ENCODE data around the gene LRMDA.
A peak's percentile ranks its signal among the peaks of the same experiment; 100 is the strongest.

LRMDA gene

DNA sequence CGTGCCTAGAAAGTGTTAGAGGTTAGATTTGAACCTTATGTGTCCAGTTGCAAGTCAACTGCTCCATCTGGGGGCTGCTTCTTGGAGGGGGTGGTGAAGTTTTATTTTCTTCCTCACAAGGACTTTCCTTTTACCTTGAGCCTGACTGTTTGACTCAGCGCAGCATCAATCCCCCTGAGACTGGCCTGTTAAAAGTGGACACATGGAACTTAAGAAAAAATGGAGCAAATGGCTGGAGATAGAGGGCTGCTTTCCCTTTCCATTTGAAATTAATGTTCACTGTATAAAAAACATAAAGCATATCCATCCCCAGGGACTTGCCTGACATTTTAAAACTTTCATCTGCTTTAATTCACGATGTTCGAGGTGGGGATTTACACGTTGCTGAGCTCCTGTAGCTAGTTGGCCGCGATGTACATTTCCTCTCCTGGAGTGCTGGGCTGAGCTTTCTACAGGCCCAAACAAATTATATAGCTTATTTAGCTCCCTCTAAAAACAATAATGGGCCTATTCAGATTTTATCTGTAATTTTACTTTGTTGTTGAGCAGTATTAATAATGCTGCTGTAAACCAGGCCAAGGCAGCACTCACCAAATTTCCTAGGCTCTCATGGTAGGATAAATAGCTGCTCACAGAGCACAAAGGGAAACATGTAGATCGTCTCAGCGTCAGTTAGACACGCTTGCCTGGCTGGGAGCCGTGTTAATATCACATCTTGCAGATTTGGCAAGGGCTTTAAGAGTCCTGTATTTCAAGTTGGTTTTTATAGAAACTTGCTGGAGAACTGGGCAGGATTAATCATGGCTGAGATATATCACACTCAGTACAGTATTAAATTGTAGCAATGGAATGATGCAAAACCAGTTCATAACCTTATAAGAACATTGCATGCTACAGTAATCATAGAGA lies 251.5 kb downstream of the LRMDA start:
- no peak for DNase-seq

DNA sequence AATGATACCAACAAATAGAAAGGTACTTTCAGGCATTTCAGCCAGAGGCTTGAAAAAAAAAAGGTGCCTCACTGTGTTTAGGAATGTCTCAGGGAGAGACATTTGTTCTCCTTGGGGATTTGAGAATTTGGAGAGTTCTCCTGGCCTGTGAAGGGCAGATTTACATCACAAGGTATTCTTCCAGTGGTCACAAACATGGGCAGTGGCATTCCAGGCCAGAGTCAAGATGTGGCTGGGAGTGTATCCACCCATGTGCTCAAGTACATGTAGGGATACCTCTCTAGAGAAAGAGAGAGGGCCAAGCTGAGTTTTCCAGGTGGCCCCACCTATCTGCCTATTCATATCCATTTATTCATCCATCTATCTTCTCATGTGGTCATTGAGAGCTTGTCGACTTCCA lies 253.8 kb downstream of the LRMDA start:
- DNase-seq = no peak

DNA sequence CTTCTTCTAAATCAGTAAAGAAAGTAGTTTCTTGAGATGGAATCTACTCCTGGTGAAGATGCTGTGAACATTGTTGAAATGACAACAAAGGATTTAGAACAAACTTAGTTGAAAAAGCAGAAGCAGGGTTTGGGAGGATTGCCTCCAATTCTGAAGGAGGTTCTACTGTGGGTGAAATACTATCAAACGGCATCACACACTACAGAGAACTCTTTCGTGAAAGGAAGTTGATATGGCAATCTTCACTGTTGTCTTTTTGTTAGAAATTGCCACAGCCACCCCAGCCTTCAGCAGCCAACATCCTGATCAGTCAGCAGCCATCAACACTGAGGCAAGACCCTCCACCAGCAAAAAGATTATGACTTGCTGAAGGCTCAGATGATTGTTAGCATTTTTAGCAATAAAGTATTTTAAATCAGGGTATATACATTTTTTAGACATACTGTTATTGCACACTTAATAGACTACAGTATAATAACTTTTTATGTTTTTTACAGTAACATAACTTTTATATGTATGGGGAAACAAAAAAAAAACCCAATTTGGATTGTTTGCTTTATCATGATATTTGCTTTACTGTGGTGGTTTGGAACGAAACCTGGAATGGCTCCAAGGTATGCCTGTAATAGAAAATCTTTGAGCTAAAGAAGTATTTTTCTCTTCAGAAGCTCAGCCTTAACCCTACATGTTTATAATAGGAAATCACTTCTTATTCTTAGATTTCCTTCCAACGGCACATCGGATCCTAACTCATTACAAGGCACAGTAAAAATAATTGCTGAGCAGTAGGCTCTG lies 257.3 kb downstream of the LRMDA start:
- DNase-seq = no peak

DNA sequence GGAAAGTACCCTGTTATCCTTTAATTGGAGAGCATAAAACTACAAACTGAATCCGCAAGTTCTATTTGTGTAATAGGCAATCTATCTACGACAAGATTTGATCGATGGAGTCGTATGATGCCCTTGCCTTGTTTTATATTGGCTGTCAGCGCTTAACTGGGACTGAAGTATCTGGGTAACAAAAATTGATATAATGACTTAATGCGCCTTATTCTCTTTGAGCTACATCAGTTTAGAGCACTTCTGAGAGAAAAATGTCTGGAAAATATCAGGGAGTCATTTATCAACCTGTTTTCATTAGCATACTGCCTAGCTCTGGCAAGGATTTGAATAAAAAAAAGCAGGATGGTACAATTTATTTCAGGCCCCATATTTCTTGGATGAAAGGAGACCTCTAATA lies 262.1 kb downstream of the LRMDA start:
- DNase-seq = no peak

DNA sequence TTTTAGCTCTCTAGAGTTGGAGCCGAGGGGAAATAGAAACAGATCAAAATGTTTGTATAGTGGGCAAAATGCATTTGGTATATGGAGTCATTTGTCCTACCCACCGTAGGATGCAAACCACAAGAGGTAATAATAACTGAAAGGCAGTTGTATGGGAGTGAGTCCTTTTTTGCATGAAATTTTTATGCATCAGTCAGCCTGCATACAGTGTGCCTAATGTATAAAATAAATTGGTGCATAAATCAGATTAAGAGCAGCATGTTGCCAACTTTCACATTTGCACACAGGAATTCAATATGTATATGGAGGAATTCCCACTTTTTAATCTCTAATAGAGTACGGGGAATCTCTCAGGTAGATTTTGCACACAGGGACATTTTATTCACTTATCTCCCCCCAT lies 262.8 kb downstream of the LRMDA start:
- DNase-seq = no peak

DNA sequence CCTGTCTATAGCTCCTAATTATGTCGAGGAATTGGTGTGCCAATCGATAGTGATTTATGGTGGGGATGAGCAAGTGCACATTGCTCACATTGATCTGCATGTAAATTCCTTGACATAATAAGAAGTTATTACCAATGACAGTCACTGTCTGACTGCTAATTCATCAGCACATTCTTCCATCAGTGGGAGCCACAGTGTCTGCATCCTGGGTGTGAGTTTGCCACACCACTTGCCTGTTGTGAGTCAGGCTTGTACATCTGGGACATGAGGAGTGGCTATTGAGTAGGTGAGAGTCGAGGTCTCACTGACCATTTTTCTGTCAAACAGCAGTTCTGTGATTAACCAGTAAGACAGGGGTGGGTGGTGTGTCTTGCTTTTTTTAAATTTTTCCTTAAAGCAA lies 263.4 kb downstream of the LRMDA start:
- DNase-seq = no peak

DNA sequence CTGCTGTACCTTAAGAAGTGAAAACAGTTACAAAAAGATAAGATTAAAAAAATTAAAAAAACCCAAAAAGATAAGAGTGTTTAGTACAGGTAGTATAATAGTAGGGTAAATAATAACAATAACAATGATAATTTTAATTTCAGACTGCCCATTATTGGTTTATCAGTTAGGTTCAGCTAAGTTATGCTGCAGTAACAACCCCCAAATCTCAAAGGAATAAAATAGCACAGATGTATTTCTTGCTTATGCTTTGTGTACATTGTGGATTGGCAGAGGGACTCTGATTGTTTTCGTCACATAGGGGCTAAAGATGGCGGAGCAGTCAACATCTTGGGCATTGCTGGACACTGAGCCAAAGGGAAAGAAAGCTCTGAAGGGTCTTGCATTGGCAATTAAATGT lies 264.6 kb downstream of the LRMDA start:
- DNase-seq = no peak

DNA sequence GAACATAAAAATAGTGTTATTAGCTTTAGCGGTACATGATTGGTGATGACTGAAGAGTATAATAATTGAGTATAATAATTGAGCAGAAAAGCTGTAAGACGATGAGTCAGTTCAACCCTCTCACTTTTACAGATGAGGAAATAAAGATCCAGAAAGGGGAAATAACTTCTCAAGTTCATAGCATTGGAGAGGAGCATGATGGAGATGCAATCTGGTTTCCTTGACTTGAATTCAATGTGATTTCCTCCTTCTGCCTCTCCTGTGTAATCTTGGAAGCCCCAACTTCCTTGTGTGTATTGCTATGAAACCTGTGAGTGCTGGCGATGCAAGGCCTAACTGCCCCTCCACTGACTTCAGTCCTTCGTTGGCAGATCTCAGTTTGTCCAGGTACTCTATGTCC lies 265.1 kb downstream of the LRMDA start:
- no peak for DNase-seq

DNA sequence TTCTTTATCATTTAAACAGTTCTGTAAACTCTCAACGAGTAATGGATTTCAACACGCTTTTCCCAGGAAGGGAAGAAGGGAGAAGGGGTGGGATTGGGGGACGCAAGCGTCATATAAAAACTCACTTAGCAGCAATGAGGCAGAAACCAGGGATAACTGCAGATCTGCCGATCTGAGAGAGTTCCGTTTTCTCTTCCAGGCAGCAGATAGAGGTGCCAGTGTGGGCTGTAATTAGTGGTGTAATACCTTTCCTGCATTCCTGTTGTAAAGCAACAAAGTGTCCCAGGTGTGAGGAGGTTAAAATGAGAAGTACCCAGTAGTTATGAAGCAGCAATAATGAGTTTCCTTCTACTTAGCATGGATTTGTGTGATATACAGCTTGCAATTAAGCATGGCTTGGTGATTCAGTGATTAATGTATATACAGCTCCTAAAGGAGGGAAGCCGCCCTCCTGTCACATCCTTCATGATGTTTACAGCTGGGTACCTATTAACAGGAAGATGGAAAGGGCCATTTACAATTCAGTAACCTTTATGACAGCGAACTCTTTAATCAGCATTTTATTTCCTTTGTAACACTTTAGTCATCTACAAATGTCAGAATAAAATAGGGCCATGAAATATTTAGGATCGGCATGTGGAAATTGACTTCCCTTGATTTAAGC lies 271.9 kb downstream of the LRMDA start:
- DNase-seq = no peak

DNA sequence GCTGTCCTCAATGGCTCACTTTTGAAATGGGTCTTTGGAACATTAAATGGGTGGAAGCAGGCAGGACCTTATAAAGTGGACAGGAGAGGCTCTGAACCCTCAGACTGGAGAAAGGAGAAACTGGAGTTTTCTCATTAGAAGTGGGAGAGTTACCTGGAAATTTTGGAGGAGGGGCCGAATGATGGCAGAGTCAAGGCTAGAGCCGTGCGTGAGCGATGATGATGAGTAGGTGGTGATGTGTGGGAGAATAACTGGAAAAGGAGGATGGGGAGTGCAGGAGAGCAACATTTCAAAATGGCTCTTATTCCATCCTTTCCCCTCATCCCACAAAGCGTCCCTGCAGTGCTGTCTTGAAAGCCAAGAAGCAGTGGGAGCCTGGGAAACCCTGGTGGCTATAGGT lies 274.0 kb downstream of the LRMDA start:
- DNase-seq = no peak

DNA sequence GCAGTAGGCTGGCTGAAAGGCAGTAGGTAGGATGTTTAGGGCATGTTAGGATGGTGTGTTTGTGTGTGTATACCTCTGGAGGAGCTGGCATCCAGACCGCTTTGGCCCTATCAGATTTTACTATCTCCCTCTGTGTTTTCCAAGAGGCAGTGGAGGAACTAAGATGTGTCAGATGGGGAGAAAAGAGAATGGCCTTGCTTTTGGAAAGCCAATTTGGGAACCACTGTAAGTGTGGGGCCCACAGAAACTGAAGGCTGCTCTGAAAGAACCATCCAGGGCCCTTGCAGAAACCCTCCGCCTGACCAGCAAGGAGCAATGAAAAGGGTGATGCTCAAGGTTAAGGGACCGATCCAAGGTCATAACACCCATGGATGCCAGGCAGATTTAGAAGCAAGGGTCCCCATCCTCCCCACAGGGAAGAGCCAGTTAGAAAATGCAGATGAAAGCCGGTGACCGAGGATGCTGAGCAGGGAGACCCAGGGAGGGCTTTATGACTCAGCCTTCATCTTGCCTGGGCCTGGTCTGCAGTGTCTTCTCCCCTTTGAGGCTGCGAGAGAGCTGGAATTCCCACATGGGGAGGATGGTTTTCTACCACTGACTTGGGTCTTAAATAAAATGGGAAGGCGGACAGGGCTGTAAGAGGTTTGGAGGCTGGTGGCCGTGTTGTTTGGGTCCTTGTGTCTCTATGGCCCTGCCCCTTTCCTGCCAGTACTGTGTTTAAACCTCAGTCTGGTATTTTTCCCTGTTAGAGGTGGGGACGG lies 275.8 kb downstream of the LRMDA start:
- no peak for DNase-seq

DNA sequence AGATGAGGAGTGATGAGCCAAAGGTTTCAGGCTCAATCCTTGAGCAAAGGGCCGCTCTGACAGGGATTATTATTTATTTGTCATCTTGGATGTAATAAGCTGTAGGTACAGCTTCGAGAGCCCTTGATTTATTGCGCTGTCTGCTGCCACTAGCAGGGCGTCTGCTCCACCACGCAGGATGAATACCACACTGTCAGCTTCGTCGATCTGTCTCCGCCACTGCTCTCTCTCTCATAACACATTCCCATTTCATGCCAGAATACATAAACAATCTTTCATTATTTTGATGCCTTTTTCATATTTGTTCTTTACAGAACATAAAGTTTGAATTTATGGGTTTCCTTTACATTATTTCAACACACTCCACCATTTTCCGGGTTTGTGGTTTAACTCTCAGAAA lies 276.6 kb downstream of the LRMDA start:
- DNase-seq = no peak

DNA sequence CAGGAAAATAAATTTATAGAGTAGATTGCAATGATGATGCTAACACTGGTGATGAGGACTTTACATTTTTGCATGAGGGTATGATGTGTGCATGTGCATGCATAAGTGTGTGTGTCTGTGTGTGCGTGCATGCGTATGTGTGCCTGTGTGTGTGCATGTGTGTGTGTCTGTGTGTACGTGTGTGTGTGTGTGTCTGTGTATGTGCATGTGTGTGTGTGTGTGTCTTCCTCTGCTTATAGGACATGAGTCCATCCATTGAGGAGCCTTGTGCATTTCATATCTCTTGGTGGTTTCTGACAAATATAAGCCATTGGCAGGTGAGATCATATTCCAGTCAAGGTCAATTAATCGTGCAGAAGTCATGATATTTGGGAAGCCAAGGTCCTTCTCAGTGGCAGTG lies 277.8 kb downstream of the LRMDA start:
- DNase-seq = no peak

DNA sequence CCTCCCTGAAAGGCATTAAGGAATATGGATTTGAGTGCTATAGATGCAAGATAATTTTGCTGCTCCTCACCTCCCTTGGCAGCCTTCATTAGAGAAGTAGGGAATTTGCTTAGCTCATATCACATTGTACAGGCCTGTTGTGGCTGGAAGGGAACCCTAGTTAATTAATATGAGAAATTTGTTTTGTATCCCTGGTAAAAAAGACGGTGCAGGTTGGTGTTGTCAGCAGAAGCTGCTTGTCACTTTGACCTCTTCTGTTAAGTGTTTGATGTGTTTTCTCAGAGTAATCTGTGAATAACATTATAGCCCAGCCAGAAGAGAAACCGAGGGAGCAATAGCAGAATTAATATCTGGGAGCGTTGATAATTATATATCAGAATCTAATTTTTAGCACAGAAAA lies 278.4 kb downstream of the LRMDA start:
- no peak for DNase-seq

DNA sequence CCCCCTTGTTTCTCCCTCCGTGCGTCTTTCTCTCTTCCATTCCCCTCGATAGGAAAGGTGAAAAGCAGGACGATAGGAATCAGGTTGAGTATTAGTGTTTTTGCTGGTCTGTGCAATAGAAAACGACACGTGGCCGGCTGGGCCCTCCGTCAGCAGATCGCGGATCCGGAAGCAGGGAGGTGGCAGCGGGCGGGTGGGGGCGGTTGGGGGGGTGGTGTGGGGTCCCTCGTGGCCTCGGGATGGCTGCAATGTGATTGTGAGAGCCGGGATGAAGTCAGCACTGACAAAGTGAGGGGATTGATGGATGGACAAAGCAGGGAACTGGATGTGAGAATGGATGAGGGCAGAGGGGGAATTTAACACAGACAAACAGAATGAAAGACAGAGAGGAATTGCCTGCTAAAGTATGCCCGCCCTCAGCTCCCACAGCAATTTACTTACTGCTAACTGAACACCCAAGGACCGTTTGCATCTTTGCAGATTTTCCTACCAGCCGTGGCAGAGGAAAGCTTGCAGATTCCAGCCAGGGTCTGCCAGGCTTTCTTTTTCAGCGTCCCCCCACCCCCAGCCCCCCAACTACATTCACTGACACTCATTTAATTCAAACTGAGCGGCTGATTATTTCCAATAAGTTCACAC lies 280.9 kb downstream of the LRMDA start:
- no peak for DNase-seq

DNA sequence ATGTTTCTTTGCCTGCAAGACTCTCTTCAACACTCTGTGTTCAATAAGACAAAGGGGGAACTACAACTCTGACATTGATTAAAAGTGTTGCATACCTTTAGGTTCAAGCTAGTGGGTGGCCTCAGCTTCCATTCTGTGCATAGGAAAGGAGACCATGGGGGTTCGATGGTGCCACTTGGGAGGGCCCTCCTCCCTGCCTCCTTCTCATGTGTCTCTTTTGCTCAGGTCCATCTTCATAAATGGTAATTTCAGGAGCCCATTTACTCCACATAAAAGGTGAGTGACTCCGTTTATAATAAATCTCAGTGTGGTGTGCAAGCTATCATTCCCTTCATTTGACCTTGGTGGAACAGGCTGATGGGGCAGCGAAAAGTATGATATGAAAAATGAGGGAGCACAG lies 285.1 kb downstream of the LRMDA start:
- DNase-seq = no peak

DNA sequence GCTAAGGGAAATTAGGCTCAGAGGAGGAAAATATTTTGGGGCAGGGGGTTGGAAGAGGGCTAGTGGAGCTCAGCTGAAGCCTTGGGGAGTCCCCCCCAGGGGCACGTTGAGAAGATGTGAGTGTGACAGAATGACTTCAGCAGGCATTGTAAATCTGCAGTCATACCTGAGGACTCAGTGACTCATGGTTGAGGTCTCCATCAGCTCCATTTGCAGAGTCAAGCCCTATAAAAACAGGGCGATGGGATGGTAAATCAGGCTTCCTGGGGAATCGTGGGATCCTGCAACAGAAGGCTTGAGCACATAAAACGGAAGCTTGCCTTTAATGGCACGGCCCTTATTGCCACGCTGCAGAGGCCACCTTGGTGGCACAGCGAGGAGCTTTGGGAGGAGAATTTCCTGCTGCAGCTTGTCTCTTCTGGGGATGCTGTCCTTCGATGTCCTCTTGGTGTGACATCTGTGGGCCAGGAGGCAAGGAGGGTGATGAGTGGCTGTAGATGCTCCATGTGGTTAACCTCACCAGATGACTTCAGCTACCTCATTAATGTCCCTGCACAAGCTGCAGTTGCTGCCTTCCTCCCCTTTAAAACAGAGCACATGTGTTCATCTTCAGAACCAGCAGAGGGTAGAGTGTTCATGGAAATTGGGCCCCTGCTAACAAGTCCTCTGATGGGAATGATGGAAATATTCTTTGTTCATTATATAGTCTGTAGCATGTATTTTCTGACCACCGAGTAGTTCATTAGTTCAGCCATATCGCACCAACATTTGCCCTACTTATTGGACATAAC lies 285.9 kb downstream of the LRMDA start:
- DNase-seq = no peak

DNA sequence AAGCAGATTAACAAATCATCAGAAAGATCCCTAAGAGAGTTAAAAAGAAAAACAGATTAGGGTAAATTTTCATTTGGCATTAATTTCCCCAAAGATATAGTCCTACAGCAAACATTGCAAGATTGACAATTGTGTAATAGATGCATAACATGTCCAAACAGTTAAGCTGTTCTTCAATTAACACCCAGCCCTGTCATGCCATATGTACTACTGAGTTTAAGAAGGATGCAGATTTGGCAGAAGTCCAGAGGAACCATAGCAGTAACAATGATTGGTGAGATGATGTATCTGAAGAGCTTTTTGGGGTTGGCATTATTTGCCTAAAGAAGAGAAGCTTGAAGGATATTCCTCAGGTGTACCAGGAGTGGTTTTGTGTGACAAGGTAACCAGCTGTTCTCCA lies 287.6 kb downstream of the LRMDA start:
- DNase-seq = peak; percentile 18 to 52

DNA sequence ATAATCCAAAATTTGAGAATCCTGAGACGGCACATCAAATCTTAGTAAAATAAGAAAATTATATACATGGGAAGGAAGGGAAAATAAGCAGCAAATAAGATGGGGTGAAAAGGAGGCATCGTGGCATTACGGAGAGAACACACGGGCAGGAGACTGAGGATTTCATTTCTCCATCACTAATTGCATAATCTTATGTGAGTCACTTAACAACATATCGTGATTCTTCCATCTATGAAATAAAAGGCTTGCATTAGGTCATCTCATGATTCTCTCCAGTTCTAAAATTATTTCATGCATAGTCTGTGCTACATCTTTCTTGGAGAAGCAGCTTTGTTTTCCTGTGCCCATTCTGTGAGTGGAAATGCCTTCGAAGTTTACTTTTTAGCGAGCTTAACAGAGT lies 288.7 kb downstream of the LRMDA start:
- DNase-seq = no peak

DNA sequence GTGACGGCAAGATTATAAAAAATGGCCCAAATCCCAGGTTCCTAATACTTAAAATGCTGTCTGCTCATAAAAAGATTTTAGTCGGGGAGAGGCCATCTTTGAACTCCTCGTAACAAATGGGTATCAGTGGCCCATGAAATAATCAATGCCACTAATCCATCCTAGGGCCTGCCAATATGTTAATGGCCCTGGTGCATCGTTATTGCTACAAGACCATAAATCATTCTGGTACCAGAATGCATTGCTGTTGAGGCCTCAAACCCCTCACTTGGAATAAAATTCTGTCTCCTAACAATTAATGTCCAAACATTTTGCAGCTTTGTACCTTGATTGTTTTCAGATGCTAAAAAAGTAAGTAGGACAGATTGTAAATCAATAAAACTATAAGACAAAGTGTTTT lies 290.6 kb downstream of the LRMDA start:
- DNase-seq = no peak

DNA sequence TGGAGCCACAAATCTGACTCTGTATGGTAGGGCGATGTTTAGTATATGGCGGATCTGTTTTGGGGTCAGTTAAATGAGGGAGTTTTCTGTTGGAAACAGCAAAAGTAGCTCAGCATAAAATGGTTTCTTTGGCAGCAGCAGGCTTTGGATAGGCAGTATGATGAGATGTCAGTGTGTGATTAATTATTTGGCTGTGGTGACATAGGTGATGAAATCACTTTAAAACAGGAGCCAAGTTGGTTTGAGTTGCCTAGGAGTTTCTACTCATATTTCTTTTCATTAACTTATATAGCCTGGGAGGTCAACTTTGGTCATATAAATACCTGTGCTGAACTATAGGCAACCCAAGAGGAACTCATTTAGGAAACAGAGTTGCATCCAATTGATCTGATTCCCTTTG lies 291.2 kb downstream of the LRMDA start:
- DNase-seq = no peak

Data from NCI-H446 (cell line).